NCI-H1105 treated with DMSO at 0.1 percent for 48 hours (cell line): ENCODE measurements around the gene DISC1.
"Not testable (repeated sequence)": the region's sequence is repeated elsewhere in the genome, so short reads cannot be mapped to it uniquely, and the experiment has no call there.

ENCODE experiments used
- DNase-seq: peaks from one replicate; lab custom pipeline; 2025; lab: John Stamatoyannopoulos, UW

Gene DISC1

GRCh38 chr1:231667896-231668506, 41.4 kb downstream of the DISC1 start:
- no peak for DNase-seq

DNA sequence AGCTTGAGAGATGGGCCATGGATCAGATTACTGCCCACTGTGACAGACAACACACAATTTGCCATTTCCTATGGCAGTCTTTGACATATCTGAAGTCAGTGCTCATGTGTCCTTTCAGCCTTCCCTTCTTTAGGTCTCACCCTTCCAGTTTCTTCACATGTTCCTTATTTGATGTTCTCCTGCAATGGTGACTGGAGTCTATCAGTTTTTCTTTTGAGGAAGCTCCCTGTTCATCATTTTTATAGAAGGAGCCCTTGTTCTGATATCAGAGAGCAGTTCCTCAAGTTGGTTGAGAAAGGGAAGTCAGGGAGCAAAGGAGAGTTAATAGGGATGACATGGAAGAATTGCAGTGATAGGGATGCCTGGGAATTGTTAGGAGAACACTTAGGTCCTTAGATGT, 42.2 kb downstream of the DISC1 start:
- DNase-seq, result no peak

GRCh38 chr1:231669864-231670621, 43.5 kb downstream of the DISC1 start:
- DNase-seq, result not testable (repeated sequence)

DNA sequence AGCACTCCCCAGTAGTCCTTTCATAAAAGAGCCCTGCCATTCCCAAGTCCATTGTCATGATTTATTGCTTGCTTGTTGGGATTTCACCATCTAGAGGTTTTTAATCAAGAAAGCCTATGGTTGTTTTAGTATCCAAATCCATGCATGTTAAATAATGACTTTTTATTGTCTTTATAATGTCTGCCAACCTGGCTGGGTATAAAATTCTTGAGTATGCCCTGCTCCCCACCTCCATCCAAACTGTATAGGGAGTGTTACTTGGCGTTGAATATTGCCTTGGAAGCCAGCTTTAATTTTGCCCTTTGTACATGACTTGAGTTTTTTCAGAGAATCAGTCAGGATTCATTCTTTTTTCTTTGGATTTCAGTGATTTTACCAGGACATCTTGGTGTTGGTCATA, 44.2 kb downstream of the DISC1 start:
- no peak for DNase-seq

GRCh38 chr1:231674575-231674974, 48.0 kb downstream of the DISC1 start:
- no peak for DNase-seq

DNA sequence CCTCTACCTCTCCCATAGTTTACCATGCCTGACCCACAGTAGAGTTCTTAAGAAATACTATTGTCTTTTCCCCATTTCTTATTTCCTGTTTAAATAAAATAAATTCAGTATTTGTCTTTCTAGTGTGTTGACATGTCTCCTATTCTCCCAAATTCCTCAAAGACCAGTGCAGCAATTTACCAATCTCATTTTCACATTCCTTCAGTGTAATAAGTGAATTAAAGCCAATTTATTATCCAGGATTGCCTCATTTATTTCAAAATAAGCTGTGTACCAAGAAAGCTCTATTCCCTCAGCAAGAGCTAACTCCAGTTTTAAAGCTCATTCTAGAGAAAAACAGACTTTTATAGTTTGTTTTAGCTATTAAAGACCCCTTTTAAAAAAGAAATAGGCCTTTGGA, 49.9 kb downstream of the DISC1 start:
- no peak for DNase-seq

DNA sequence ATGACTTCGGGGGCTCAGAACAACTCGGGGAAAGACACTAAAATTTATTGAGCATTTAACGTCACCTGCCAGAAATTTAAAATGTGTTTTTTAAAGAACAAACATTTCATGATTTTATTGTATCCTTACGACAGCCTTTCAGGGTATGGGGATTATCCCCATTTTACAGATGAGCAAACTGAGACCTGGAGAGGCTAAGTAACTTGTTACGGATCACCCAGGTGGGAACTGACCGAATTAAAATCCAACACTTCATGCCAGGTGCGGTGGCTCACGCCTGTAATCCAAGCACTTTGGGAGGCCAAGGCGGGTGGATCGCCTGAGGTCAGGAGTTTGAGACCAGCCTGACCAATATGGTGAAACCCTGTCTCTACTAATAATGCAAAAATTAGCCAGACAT, 50.9 kb downstream of the DISC1 start:
- no peak for DNase-seq

DNA sequence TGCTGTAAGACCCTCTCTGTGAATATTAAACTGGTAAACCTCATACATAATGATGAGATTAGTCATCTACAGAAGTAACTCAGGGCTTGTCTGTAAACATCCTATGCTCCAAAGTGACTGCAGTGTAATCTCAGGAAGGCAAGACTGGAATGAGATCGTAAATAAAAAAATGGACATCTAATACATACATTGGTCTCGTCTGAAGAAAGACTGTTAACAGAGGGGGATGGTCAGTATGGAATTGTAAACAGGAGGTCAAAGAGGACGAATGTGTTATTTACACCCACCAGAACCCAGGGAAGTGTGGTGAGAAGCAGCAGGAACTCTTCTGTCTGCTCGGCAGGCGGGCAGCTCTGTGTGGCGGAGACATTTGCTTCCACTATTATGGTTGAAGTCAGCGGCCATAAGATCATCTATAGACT, 51.4 kb downstream of the DISC1 start:
- DNase-seq, result no peak

- DNase-seq, result peak; percentile 72
Observed at GRCh38 chr1:231679109-231679508, 52.5 kb downstream of the DISC1 start.

GRCh38 chr1:231681006-231681405, 54.4 kb downstream of the DISC1 start:
- DNase-seq, result no peak

GRCh38 chr1:231682779-231683178, 56.2 kb downstream of the DISC1 start:
- DNase-seq, result no peak

DNA sequence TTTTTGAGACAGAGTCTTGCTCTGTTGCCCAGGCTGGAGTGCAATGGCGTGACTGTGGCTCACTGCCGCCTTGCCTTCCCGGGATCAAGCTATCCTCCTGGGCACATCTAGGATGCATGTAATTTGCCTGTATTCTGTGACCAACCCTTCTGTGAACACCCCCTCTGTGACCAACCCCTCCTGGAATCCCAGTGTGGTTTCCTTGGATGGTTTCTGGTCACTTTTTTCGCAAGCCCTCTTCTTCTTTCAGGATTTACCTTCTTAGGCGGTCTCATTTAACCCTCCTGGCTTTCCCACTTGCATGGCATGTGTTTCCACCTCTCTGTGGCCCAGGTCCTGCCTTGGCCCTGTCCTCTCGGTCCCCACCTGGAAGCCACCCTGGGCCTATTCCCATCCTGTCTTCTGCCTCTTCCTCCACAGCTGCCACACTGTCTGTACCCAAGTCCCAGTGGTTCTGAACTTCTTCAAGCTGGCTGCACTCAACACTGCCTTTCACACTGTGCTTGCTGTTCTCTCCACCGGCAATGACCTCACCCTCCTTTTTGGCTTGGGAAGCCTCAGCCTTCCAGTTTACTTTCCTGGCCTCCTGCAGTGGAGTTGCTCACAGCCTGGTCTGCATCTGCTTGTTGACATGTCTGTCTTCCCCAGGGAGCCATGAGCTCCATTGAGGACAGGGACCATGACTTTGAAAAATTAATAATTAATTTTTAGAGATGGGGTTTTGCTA, 57.0 kb downstream of the DISC1 start:
- DNase-seq, result peak; percentile 41

DNA sequence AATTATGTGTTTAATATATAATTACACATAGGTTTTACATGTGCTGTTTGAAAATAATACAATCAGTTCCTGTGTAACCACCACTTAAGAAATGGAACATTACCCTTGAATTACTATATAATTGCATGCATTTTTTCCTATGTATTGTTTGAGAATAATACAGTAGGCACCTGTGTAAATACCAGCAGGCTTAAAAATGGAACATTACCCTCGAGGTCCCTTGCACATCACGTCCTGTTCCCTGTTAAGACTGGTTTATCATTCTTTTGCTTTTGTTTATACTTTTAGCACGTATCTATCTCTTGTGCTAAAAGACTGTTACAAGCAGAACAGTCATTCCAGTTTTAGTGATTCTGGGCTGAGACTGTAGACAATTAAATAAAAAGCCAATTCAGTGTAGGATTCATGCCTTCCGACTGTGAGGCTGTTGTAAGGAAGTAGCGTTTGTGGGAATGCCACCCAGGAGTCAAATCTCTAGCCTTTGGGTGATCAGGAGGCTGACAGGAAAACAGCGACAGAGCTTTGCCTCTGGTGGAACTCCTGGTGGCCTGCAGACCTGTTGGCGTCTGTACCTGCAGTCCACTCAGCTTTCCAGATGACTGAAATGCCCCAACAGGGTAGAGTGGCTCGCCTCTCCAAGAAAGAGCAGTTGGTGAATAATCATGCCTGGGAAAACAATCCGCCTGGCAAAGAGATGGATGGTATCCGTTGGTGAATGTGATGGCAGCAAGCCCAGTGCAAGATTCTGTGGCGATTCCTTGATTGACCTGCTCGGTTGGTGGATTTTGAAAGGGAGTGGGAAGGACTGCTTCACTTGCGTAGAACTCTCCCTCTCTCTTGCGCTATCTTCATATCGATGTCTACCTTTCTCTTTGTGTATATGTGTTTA, 58.0 kb downstream of the DISC1 start:
- peak; percentile 90 for DNase-seq

DNA sequence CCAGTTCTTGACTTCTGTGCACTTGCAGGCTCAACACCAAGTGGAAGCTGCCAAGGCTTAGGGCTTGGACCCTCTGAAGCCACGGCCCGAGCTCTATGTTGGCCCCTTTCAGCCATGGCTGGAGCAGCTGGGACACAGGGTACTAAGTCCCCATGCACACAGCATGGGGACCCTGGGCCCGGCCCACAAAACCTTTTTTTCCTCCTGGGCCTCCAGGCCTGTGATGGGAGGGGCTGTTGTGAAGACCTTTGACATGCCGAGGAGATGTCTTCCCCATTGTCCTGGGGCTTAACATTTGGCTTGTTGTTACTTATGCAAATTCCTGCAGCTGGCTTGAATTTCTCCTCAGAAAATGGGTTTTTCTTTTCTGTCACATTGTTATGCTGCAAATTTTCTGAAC, 59.8 kb downstream of the DISC1 start:
- DNase-seq, result no peak

- DNase-seq, result no peak
Observed at GRCh38 chr1:231688989-231689388, 62.4 kb downstream of the DISC1 start.

DNA sequence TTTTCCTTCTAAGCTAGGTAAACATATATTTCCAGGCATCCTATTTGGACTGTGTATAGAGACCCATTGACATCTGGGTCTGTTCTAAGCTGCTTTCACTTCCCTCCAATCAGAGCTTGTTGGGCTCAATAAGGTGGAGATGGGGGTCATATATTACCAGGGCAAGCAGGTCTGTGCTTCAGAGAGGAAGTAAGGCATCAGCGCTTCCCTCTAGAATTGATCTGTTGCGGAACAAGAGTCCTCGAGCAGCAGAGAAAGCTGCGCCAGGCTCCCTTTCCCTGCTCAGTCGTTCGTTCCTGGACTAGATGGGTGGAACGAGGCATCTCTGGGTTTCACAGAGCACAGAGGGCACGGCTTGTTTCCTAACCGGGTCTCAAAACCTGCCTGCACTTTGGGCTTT, 63.5 kb downstream of the DISC1 start:
- no peak for DNase-seq

GRCh38 chr1:231691618-231692259, 65.1 kb downstream of the DISC1 start:
- DNase-seq, result no peak

- DNase-seq, result no peak
Observed at GRCh38 chr1:231693361-231694074, 66.9 kb downstream of the DISC1 start.

DNA sequence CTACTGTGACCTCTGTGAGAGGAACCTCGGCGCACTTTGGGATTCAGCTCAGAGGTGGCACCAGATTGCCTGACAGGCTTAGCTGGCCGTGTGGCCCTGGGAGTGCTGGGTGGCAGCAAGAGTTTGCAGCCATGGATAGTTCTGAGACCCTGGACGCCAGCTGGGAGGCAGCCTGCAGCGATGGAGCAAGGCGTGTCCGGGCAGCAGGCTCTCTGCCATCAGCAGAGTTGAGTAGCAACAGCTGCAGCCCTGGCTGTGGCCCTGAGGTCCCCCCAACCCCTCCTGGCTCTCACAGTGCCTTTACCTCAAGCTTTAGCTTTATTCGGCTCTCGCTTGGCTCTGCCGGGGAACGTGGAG, 67.5 kb downstream of the DISC1 start:
- DNase-seq, result peak; percentile 34

DNA sequence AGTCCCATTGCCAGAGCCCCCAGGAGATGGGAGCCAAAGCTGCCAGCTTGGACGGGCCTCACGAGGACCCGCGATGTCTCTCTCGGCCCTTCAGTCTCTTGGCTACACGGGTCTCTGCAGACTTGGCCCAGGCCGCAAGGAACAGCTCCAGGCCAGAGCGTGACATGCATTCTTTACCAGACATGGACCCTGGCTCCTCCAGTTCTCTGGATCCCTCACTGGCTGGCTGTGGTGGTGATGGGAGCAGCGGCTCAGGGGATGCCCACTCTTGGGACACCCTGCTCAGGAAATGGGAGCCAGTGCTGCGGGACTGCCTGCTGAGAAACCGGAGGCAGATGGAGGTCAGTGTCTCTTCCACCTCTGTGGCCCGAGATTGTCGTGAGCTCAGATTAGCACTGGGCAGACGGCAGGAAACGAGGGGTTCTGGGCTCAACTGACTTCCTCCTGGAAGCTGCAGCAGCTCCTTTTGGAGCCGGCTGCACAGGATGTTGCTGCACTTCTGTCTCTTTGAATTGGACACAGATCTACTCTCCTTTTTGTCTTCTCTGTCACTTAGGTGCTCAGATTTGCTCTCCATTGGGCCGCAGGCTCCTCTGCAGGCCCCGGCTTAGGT, 68.0 kb downstream of the DISC1 start:
- DNase-seq, result no peak
